HG02840 (cell line): ENCODE measurements around the gene KBTBD12.

Experiments used
- ATAC-seq: cut with Tn5 transposase; IDR thresholded peaks from one replicate; pipeline ENCODE4 v1.9.1; 2021; ENCODE audit warnings: mild to moderate bottlenecking, moderate library complexity, moderate number of reproducible peaks; ENCODE audit not compliant: unreplicated experiment, low FRiP score

KBTBD12 gene

DNA sequence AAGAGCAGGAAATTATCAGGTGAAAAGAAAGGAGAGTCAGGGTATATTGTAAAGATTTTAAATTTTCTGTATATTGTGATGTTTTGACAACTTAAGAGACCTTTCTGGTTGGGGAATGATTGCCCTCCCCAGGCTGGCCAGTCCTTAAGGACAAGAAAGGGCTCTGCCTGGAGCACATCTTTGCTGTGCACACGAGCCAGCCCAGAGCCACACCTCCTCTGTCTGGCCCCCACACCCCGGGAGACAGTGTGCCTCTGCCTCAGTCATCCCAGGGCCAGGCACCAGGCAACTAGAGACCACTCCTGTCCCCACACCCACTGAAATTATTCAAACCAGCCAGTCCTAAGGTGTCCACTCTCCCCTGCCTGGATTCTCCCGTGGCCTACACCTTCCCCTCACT is 67.1 kb downstream of the KBTBD12 start:
- ATAC-seq: no peak

DNA sequence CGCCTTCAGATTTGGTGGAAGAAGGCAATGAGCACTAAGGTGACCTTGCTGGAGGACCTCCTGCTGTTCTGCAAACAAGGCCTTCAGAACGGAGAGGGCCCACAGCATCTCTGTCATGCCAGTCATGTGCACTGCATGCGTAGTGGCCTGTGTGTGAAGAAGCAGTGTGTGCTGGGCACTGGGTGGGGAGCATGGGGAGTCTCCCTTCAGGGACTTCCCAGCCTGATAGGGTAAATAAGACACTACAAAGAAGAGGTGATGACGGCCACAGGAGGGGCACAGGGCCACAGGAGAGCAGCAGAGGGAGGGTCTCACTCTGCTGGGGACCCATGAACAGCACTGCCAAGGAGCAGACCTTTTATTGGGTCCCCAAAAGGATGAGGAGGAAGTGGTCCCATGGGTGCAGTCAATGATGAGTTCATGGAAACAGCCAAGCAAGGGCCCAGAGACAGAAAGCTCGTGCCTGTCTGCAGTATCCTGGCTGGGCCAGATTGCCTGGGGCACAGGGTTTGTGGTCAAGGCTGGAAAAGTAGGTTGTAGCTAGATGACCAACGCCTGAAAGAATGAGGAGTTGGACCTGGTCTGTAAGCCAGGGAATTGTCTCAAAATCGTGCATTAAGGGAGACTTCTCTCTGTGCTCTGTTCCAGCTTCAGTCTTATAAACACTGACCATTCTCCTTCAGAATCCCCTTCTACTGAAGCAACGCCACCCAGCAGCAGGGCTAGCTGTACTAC is 69.4 kb downstream of the KBTBD12 start:
- no peak for ATAC-seq

DNA sequence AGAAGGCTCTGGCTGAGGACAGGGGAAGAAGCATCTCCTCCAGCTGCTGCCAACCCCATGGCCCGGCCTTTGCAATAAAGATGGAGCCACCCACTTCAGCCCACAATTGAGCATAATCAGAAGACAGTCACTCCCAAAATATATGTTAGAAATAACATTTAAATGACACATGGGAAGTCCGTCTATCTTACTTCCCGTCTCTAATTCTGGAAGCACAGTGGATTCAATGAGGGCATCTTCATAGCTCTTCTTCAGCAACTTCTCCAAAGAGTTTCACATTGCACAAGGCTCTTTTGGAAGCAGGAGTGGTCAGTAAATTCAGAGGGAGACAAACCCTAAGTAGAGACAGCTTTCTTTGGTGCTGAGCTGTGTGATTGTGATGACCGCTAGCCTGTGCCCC is 70.2 kb downstream of the KBTBD12 start:
- ATAC-seq: no peak

DNA sequence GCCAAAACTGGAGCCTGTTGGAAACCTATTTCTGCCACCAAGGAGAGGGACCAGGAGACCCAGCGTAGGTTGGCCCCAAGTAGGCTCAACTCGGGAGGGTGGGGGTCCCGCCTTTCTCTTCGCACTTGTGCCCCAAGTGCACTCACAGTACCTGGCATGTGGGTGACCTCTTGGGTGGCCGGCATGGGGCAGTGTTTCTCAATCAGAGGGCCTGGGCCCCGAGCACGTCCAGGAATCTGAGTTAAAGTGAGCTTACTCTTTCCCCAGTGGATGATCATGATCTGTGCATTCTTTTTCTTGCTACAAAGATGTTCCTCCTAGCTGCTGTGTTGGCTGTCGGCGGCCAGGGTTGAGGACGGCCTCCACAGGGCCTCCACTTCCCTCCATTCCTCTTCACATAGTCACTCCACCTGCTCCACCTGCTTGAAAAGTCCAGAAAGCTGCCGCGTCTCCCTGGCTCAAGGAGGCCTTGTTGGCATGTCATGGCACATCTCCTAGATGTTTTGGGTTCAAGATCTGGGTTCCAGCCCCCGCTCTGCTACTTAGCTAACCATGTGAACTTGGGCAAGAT is 70.7 kb downstream of the KBTBD12 start:
- no peak for ATAC-seq

GRCh38 chr3:127986803-127987202 is 71.8 kb downstream of the KBTBD12 start:
- no peak for ATAC-seq

DNA sequence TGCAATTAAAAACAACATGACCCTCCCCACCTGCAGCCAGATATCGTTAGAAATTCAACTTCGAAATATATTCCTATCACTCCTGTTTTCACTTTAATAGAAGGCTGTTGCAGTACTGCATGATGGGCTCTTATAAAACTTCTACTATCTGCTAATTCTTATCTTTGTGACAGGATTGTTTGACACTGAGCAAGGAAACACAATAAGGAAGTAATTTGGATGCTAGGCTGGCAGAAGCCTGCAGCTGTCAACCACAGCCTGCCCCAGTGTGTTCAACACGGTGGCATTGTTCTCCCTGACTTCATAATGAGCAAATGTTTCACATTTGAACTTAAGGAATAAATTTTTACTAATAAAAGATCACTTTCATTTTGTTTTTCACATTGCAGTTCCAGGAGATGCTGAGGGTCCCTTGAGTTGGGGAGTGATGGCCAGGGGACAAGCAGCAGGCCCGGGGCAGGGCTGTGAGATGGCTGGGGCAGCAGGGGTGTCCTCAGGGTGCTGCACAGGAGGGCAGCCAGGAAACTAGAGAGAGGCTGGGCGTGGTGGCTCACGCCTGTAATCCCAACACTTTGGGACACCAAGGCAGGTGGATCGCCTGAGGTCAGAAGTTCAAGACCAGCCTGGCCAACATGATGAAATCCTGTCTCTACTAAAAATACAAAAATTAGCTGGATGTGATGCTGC is 72.4 kb downstream of the KBTBD12 start:
- no peak for ATAC-seq

GRCh38 chr3:127988770-127989557 is 73.9 kb downstream of the KBTBD12 start:
- no peak for ATAC-seq

DNA sequence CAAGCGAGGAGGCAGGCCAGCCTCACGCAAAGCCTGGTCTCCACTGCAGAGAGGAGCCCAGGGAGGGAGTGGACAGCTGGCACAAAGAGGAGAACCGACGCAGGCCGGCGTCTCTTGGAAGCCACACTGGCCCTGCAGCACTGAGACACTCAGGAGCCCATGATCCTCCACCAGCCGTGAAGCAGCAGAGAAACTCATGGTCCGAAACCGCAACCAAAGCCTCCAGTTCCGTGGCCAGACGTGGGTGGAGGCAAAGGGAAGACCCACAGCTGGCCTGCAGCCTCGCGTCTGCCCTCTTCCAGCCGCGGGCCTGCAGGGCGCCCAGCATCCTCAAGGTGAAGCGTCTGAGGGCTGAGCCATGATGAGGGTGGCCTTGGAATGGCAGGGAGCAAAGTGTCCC is 75.0 kb downstream of the KBTBD12 start:
- ATAC-seq: no peak

- ATAC-seq: no peak
Observed at GRCh38 chr3:127990461-127990860, 75.4 kb downstream of the KBTBD12 start.

DNA sequence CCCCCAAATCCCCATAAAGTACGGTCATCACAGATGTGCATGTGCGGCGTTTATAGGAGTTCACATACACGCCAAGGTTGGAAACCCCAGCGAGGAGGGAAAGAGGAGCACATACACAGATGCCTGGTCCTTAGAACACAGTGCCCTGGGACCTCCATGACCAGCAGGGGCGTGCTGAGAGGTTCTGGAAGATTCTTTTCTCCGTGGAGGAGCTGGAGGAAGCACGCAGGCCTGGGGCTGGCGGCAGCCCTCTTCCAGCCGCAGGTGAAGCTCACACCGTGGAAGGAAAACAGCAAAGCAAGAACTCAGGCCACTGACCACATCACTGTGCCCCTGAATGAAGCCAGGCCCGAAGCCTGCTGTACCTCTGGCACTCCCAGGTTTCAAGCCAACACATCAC is 76.2 kb downstream of the KBTBD12 start:
- ATAC-seq: no peak

- no peak for ATAC-seq
Observed at GRCh38 chr3:127991681-127992080, 76.6 kb downstream of the KBTBD12 start.

DNA sequence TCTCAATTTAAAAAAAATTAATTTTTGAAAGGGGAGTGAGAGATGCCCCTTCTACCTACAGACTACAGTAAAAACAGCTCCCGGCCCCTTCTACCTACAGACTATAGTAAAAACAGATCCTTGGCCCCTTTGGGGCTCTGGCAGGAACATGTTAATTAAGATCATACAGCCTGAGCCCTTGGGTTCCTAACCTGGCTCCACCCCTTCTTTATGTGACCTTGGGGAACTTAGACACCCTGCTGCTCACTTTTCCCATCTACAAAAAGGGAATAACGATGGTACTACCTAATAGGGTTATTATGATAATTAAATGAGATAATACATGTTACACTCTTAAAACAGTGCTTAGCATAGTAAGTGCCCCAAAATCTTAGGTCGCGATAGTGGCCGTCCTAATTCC is 77.1 kb downstream of the KBTBD12 start:
- no peak for ATAC-seq

- no peak for ATAC-seq
Observed at GRCh38 chr3:127994011-127994410, 79.0 kb downstream of the KBTBD12 start.

DNA sequence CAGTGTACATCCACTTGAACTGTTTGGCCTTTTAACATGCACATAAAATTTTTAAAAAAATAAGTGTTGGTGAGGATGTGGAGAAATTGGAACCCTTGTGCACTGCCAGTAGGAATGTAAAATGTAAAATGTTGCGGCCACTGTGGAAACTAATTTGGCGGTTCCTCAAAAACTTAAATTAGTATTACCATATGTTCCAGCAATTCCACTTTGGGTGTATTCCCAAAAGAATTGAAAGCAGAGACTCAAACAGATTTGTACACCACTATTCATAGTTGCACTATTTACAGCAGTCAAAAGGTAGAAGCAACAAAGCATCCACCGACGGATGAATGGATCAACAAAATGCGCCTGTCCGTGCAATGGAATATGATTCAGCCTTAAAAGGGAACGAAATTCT is 82.0 kb downstream of the KBTBD12 start:
- ATAC-seq: no peak

DNA sequence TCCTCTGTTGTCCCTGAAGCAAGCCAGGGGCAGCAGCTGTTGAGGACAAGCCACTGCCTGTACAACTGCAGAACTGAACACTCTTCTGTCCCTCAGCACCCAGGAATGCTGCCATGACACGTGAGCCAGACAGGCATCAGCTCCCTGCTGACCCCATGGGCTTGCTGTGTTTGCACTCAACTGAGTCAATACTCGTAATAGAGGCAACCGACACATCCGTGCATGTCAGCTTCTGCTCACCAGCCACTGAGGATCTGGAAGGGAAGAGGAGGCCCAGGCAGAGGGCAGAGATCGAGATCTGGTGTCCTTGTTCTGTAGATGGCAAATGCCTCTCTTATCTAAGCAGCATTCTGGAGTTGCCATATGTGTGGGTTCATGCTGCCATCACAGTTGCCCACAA is 82.9 kb downstream of the KBTBD12 start:
- ATAC-seq: no peak

DNA sequence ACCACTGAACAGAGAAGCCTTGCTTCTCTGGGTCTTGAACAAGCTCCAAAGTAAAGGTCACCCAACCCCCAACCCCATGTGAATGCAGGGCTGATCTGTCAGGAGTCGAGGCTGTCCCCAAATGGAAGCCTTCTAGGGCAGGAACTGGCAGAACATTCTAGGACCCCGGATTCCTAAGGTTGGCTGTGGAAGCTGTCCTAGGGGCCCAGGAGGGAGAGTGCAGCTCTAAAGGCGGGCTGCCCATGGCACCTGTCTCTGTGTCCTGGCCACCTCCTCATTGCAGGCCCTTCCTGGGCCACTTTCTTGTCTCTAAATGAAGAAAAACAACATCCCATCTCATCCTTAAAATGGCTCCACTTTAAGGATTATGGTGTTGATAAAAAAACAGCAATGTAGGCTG is 83.6 kb downstream of the KBTBD12 start:
- no peak for ATAC-seq

GRCh38 chr3:127999509-128000106 is 84.6 kb downstream of the KBTBD12 start:
- no peak for ATAC-seq

- no peak for ATAC-seq
Observed at GRCh38 chr3:128001576-128001975, 86.5 kb downstream of the KBTBD12 start.

GRCh38 chr3:128004661-128005060 is 89.6 kb downstream of the KBTBD12 start:
- no peak for ATAC-seq
